IMR-90 (cell line): ENCODE measurements around the gene HTR1E. TPM values are rescaled to one million over a fixed set of nuclear protein-coding genes. Genes with fewer than 3 reads are reported as not detected.

Experiments
- ATAC-seq: fragments of 200-7000 bp; cut with Tn5 transposase; 2 replicates; pipeline ENCODE4 v1.9.1; 2020; ENCODE audit warnings: low read depth, mild to moderate bottlenecking, moderate library complexity
- BruUV-seq: library from RNA; stranded (reverse); fragments of 400-500 nt; replicated peaks from 2 replicates; lab custom pipeline; 2021; lab: Mats Ljungman, UMichigan
- CTCF ChIA-PET: fragments of 300-600 bp; formaldehyde crosslinking; extraction: SDS; loops from one replicate; lab custom pipeline; 2021; ENCODE audit warnings: antibody characterized with exemption; lab: Yijun Ruan, JAX
- POLR2A ChIA-PET: fragments of 300-600 bp; sonication (Branson Sonifier 250); formaldehyde crosslinking; loops from one replicate; lab custom pipeline; 2022; ENCODE audit warnings: antibody characterized with exemption; ENCODE audit not compliant: unreplicated experiment; lab: Charles Lee
- DNase-seq: peaks from one replicate; pipeline ENCODE4 v3.0.0; 2013
- H2AFZ ChIP-seq: replicated peaks from 2 replicates; pipeline ENCODE3; 2013; ENCODE audit warnings: low read length, mild to moderate bottlenecking; ENCODE audit not compliant: poor library complexity
- H2AK5ac ChIP-seq: 2 replicates; pipeline ENCODE4 v1.6.1; 2013; ENCODE audit warnings: low read depth, low read length, inconsistent platforms
- H2AK9ac ChIP-seq: replicated peaks from 2 replicates; pipeline ENCODE3; 2013; ENCODE audit warnings: mild to moderate bottlenecking, low read depth, low read length, moderate library complexity; ENCODE audit not compliant: poor library complexity
- H2BK120ac ChIP-seq: 2 replicates; pipeline ENCODE4 v1.6.1; 2013; ENCODE audit warnings: low read depth, low read length, inconsistent platforms
- H2BK15ac ChIP-seq: 3 replicates; pipeline ENCODE4 v1.6.1; 2013; ENCODE audit warnings: low read depth, low read length, inconsistent platforms
- H2BK20ac ChIP-seq: 2 replicates; pipeline ENCODE4 v1.6.1; 2013; ENCODE audit warnings: low read depth, mild to moderate bottlenecking, inconsistent platforms, low read length, moderate library complexity
- H2BK5ac ChIP-seq: 2 replicates; pipeline ENCODE4 v1.6.1; 2013; ENCODE audit warnings: mild to moderate bottlenecking, low read depth, low read length, inconsistent platforms; ENCODE audit not compliant: poor library complexity, severe bottlenecking
- H3K14ac ChIP-seq: replicated peaks from 2 replicates; pipeline ENCODE4 v1.6.1; 2013; ENCODE audit warnings: low read depth, low read length, inconsistent platforms
- H3K18ac ChIP-seq: 2 replicates; pipeline ENCODE4 v1.6.1; 2013; ENCODE audit warnings: low read depth, low read length, control low read depth
- H3K23ac ChIP-seq: 2 replicates; pipeline ENCODE4 v1.6.1; 2013; ENCODE audit warnings: low read depth, low read length, inconsistent platforms
- H3K27ac ChIP-seq: 2 replicates; pipeline ENCODE4 v1.5.1; 2013; ENCODE audit warnings: mild to moderate bottlenecking, control low read depth, low read length; ENCODE audit not compliant: insufficient read depth
- H3K27me3 ChIP-seq: 2 replicates; pipeline ENCODE4 v1.6.1; 2013; ENCODE audit warnings: low read length; ENCODE audit not compliant: control insufficient read depth, insufficient read depth
- H3K36me3 ChIP-seq: 2 replicates; pipeline ENCODE4 v1.6.1; 2013; ENCODE audit warnings: low read length, mixed read lengths; ENCODE audit not compliant: control insufficient read depth, insufficient read depth
- H3K4ac ChIP-seq: 2 replicates; pipeline ENCODE4 v1.6.1; 2013; ENCODE audit warnings: low read depth, low read length, inconsistent platforms
- H3K4me1 ChIP-seq: 2 replicates; pipeline ENCODE4 v1.6.1; 2013; ENCODE audit warnings: low read length, mixed read lengths; ENCODE audit not compliant: control insufficient read depth, insufficient read depth
- H3K4me2 ChIP-seq: 2 replicates; pipeline ENCODE4 v1.6.1; 2013; ENCODE audit warnings: low read depth, mild to moderate bottlenecking, control low read depth, low read length, moderate library complexity
- H3K4me3 ChIP-seq: 2 replicates; pipeline ENCODE4 v1.5.1; 2013; ENCODE audit warnings: low read depth, mild to moderate bottlenecking, control low read depth, low read length, moderate library complexity; ENCODE audit not compliant: insufficient read depth
- H3K56ac ChIP-seq: 2 replicates; pipeline ENCODE4 v1.6.1; 2013; ENCODE audit warnings: low read length, inconsistent platforms; ENCODE audit not compliant: insufficient read depth; ENCODE audit errors: extremely low read depth
- H3K79me1 ChIP-seq, 2 experiments: 2 replicates each; pipeline ENCODE4 v1.6.1; 2013; ENCODE audit warnings: low read length in 2 of 2, inconsistent platforms in 1 of 2, low read depth in 1 of 2
- H3K9ac ChIP-seq: 2 replicates; pipeline ENCODE4 v1.6.1; 2013; ENCODE audit warnings: low read depth, low read length, control low read depth
- H3K9me1 ChIP-seq: 2 replicates; pipeline ENCODE4 v1.6.1; 2013; ENCODE audit warnings: low read length, inconsistent platforms; ENCODE audit not compliant: insufficient read depth
- H3K9me3 ChIP-seq: 2 replicates; pipeline ENCODE4 v1.6.1; 2013; ENCODE audit warnings: low read length; ENCODE audit not compliant: control insufficient read depth, insufficient read depth
- H4K20me1 ChIP-seq: 2 replicates; pipeline ENCODE4 v1.6.1; 2013; ENCODE audit warnings: low read length, inconsistent platforms; ENCODE audit not compliant: insufficient read depth
- H4K5ac ChIP-seq: 2 replicates; pipeline ENCODE4 v1.6.1; 2013; ENCODE audit warnings: mild to moderate bottlenecking, low read depth, low read length, control low read depth
- H4K8ac ChIP-seq, 2 experiments: 2 replicates each; pipeline ENCODE4 v1.6.1; 2013; ENCODE audit warnings: low read depth in 2 of 2, low read length in 2 of 2, control low read depth in 1 of 2, inconsistent platforms in 1 of 2
- H4K91ac ChIP-seq: 2 replicates; pipeline ENCODE4 v1.6.1; 2013; ENCODE audit warnings: low read depth, low read length, inconsistent platforms; ENCODE audit not compliant: insufficient read depth
- MXI1 ChIP-seq: IDR thresholded peaks from 2 replicates; pipeline ENCODE4 v1.6.1; 2012; ENCODE audit warnings: low read depth, mild to moderate bottlenecking, low read length, moderate library complexity, borderline replicate concordance
- POLR2A ChIP-seq: IDR thresholded peaks from 2 replicates; pipeline ENCODE4 v1.6.1; 2012; ENCODE audit warnings: mild to moderate bottlenecking, low read depth, low read length
- WGBS, 2 experiments: methylation state at CpG; one replicate each; pipeline versions ENCODE4 v1.1.5 to v1.1.7; 2013; ENCODE audit warnings: missing lambda C conversion rate in 2 of 2; ENCODE audit not compliant: insufficient read length in 1 of 2; ENCODE audit errors: extremely low coverage in 2 of 2; 5-methylcytosine and 5-hydroxymethylcytosine counted together
- dilution Hi-C: fragments of 300-500 bp; cut with HindIII; formaldehyde crosslinking; loops from one replicate; pipeline ENCODE4 v1.14.3; 2018; ENCODE audit warnings: low sequenced_read_pairs; ENCODE audit not compliant: unreplicated experiment
- in situ Hi-C: fragments of 300-500 bp; cut with MboI; formaldehyde crosslinking; loops from 3 replicates; pipeline ENCODE4 v1.14.3; 2019; ENCODE audit warnings: low sequenced_read_pairs, inconsistent platforms, mixed read lengths
- intact Hi-C: fragments of 100-400 bp; cut with micrococcal nuclease; formaldehyde crosslinking; loops from 2 replicates; pipeline ENCODE4 v1.10.0; 2022
- polyA plus RNA-seq, 3 experiments: library from polyadenylated mRNA; depleted of rRNA; stranded (reverse); fragments of >200 nt; gene quantifications; 2 replicates each; pipeline ENCODE4 v1.2.3, GENCODE V29; 2012; ENCODE audit warnings: low replicate concordance in 1 of 3
- total RNA-seq: library from RNA; depleted of rRNA; stranded (reverse); fragments of >200 nt; gene quantifications from 2 replicates; pipeline ENCODE4 v1.2.3, GENCODE V29; 2012
- TF ChIP-seq, protein P1 (sequence below): fragments of 150-350 bp; IDR thresholded peaks from 2 replicates; pipeline ENCODE4 v1.6.1; 2016; ENCODE audit warnings: low read depth, mild to moderate bottlenecking, low read length, moderate library complexity, borderline replicate concordance

The HTR1E gene
- total and polyA plus RNA-seq, 2 of the 4 experiments (the other 2 are of a cell fraction): not detected

DNA sequence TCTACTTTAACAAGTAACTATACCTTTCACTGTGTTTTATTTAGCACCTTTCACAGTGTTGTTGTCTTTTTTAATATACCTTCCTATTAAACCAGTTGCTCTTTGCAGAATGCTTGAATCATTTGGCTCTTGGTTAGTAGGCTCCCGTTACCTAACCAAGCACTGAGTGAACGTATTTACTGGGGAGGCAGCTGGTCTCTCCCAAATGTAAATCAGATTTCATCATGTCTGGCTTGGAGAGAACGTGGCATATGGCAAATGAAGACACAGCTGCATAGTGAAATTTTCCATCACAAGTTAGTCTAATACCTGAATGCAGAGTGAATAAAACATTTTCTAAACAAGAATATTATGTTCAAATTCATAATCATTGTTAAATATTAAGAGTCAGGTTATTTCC is 12.4 kb downstream of the HTR1E start:
- DNase-seq (no peak), ATAC-seq (no peak)
- Histone ChIP-seq H2AFZ (no peak overlapping the region), H3K9me3 (no peaks in the 10 kb centered on the region), H2BK20ac (no peak overlapping the region), H3K23ac (no peak overlapping the region), H3K14ac (no peak overlapping the region), H3K18ac (no peak overlapping the region), H4K20me1 (no peaks in the 10 kb centered on the region), H3K79me1 (no peaks in the 10 kb centered on the region), H3K4ac (no peak overlapping the region), H2BK120ac (no peak overlapping the region), H3K27ac (no peak overlapping the region), H2BK15ac (no peak overlapping the region), H4K5ac (no peak overlapping the region), H2AK9ac (no peak overlapping the region), H3K4me3 (no peak overlapping the region), H4K8ac (no peak overlapping the region), H3K9me1 (no peaks in the 10 kb centered on the region), H4K91ac (no peak overlapping the region), H3K4me1 (no peaks in the 10 kb centered on the region), H2BK5ac (no peak overlapping the region), H3K56ac (no peak overlapping the region), H3K27me3 (no peaks in the 10 kb centered on the region), H3K9ac (no peak overlapping the region), H3K4me2 (no peak overlapping the region), H3K36me3 (no peaks in the 10 kb centered on the region), H2AK5ac (no peak overlapping the region)
- CTCF ChIA-PET: no interaction called here
- no CpG with 5 or more reads among the region's 3 CpGs for WGBS, 2 experiments
- POLR2A ChIA-PET: no interaction called here
- in situ Hi-C loops (no loop called here), dilution Hi-C loops (no loop called here), intact Hi-C loops (no loop called here)
- BruUV-seq: no TSS peak
- no peak for TF ChIP-seq POLR2A
- TF ChIP-seq, protein P1, sequence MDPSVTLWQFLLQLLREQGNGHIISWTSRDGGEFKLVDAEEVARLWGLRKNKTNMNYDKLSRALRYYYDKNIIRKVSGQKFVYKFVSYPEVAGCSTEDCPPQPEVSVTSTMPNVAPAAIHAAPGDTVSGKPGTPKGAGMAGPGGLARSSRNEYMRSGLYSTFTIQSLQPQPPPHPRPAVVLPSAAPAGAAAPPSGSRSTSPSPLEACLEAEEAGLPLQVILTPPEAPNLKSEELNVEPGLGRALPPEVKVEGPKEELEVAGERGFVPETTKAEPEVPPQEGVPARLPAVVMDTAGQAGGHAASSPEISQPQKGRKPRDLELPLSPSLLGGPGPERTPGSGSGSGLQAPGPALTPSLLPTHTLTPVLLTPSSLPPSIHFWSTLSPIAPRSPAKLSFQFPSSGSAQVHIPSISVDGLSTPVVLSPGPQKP: no peak
- no peak for TF ChIP-seq MXI1
